MM.1S (cell line): ENCODE measurements around the gene ANXA6.

Experiments
- CTCF ChIP-seq: fragments of 300-600 bp; sonication (generic); IDR thresholded peaks from 2 replicates; pipeline ENCODE4 v1.5.1; 2016; ENCODE audit warnings: antibody characterized with exemption, low read length, mixed read lengths
- EZH2phosphoT487 ChIP-seq: fragments of 300-600 bp; sonication (generic); IDR thresholded peaks from 2 replicates; pipeline ENCODE4 v1.6.1; 2018; ENCODE audit warnings: antibody characterized with exemption, low read length

- TF ChIP-seq EZH2phosphoT487 (no peak), CTCF (no peak)
Measured at GRCh38 chr5:151081431-151082281, 75.9 kb downstream of the ANXA6 start.
